ENCODE results near the gene NAV2.

NAV2 gene

DNA sequence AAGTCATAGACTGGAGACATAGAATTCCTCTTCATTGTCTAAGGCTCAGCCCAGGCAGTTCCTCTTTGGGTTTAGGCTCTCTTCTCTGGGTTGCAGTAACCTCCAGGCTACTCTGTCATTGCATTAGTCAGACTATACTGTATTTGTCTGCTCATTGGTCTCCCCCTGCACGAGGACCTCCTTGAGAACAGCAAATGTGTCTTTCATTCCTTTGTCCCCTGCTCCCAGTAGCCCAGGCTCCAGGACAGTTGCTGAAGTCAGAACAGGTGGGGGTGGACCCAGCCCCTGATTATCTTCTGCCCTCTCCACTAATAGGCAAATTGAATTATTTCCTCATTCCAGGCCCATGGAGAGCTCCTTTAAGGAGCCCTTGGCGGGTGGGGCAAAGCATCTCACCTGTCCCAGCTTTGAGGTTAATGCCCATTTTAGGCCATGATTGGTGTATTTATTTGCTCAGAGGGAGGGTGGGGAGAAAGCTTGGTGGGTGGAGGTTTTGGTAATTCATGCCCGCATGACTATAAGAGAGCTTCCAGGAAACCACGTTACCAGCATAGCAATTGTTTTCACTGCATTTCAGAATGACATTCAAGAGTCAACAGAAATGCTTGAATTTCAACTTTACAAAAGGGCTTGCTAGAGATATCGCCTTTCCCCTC lies 40.9 kb downstream of the NAV2 start:
- no peak for DNase-seq

DNA sequence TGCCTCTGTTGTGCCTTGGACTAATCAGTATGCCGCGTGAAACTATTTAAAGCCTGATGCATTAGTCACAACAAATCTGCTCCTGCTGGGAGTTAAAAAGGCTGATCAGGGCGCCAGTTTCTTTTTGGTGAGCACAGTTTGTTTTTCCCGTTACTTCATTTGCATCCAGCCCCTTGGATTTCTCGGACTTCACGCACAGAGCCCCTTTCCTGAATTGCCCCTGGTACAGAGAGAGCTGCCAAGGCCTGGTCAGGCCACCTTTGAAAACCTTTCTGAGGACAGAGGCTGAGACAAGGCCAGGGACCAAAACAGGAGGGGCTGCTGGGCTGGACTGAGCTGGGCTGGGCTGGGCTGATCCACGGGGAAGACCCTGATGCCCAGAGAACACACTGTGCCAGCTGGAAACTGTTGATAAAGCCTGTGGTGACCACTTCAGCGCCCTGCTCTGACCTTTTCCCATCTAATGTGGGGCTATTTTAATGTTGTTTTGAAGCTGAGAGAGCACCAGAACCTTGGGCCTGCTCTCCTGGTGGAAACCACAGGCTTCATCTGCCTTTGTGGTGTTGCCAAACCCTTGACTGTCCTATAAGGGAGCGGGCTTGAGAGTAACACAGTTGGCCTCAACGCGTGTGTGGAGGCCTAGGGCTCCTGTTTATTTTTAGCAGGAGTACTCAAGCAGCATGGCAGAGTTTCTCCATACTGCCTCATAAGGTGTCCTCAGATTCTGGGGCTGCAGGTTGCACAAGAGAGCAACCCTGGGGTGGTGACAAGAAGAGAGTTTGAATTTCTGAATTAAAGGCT lies 44.2 kb downstream of the NAV2 start:
- DNase-seq = no peak

DNA sequence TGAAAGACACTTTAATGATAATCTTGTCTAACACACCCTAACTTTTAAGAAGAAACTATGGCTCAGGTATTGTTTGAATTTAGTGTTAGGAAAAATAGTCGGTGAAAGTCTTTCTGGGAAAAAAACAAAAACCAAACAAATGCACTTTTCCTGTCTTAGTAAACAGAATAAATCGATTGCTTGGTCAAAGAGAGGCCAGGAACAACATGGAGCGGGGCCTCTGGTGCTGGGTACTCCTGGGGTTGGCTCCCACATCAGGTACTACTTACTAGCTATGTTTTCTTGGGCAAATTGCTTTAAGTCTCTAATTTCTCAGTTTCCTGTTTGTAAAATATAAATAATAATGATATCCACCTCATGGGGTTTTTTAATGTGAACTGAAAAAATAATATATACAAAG lies 46.8 kb downstream of the NAV2 start:
- DNase-seq = no peak

DNA sequence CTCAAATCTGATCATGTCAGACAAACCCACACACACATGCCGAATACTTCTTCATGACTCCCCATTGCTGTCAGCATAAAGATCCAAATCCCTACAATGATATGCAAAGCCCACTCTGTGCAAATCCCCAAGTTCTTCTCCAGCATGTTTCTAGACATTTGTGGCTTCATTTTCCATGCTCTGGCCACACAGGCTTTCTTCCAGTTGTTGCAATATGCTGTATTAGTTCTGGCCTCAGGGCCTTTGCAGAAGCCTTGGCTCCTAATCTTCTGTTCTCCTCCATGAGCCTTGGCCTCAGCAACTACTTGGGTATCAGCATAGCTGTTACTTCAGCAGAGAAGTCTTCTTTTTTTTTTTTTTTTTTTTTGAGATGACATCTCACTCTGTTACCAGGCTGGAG lies 49.6 kb downstream of the NAV2 start:
- DNase-seq = no peak

DNA sequence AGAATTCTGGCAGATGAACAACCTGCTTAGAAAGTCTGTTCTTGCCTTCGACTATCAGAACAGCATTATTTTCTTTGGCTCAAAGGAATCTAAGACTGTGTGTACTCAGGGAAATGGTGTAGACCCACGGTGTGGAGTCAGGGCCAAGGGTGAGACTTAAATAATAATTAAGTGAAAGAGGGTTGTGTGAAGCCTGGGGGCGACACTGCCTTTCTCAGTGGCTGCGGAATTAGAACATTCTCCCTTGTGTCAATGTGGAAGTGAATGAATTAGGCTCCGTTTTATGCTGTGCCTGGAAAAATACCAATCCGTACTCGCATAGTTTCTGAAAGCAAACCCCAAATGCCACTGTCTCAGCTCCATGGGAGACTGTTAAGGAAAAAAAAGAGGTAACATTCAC lies 50.7 kb downstream of the NAV2 start:
- DNase-seq = no peak

DNA sequence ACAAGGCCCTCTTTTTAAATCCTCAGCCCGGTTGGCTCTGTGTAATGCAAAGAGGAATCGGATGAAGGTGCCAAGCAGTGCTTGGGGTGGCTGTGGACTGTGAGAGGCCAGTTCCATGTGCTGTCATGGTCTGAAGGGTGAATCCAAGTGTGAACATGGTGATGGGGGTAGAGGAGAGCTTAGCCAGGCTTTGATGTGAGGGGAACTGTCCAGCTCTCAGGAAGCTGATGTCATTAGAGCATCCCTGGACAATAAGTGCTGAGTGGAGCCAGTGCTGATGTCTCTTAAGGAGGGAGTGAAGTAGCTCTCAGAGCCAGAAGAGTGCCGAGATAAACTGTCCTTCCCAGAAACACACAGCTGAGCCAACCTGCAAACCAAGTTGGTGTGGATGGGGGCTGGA lies 53.6 kb downstream of the NAV2 start:
- no peak for DNase-seq

DNA sequence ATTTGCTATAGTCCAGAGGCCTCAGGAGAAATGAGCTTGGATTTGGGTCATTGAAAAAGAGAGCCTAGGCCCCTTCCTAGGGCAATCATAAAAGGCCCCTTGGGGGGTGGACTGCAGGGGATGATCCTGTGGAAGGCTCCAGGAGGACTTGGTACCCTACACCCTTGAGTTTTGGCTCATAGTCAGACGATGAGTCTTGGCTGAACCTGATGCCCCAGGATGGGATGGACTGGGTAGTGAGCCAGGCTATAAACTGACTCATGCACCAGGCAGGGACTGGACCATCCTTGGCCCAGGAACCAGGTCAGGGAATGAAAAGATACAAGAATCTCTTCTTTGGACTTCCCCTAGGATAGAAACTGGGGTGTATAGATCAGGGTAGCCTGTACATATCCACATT lies 54.2 kb downstream of the NAV2 start:
- DNase-seq = no peak

DNA sequence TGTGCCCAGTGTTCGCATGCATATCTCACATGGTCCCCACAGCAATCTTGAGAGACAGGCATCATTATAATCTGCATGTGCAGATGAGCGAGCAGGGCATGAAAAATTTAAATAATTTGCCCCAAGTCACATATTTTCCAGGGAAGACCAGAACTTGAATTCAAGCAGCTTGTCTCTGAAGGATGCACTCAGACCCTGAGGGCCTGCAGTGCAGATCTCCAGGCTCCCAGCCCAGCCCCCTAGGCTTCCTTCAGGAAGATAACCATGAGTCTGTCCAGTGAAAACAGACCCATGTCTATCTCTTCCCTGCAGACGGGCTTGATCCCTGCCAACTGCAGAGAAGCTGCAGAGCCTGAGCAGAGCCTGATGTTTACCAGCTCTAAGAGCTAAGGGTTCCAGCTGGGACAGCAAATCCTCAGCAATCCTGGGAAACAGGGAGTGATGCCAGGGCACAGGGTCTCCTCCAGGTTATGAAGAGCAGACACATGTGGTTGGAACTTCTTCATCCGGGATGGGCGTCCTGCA lies 55.1 kb downstream of the NAV2 start:
- no peak for DNase-seq

DNA sequence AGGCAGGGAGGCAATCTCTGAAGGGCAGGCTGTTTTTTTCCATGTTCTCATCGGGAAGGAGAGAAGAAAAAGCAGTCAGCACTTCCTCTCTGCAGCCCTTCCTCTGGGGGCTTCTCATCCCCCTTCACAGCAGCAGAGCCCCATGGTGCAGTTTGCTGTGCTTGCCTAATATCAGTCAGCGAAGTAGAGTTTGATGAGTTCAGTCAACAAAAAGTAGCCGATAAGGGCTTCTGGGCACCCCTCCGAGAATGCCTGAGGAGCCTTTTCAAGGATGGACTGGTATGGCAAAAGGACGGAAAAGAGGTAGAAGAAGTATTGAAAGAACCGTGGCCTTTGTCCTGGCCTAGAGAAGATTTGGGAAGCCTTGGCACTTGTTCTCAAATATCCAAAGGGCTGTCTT lies 55.6 kb downstream of the NAV2 start:
- no peak for DNase-seq

DNA sequence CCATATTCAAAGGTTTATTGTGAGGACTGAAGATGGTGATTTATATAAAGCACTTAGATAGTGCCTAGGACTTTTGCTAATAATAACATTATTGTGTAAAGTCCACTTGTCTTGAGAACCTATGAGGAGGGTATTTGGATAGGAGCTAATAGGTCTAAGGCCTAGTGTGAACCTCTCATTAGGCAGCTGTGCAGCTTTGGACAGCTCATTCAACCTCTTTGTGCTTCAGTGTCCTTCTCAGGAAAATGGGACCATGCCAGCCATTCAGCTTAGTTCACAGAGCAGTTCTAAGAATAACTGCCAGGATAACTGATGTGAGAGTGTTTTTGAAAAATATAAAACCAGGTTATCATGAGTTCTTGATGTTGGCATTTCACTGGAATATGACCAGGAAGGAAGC lies 56.2 kb downstream of the NAV2 start:
- no peak for DNase-seq

DNA sequence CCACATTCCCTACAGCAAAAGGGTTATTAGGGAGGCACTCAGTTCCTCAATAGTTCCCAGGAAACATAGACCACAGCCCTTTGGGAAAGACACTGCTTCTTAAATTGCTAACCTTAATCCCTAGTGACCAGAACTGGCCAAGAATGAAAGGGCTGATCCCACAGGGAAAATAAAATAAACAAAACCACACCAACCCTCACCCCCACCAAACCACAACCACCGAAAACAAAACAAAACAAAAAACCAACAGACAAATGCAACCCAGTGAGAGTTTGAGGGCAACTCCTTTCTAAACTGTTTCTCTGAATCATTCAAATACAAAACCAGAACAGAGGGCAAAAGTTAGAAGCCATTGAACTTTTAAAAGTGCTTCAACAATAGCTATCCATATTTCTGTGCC lies 57.2 kb downstream of the NAV2 start:
- DNase-seq = no peak

DNA sequence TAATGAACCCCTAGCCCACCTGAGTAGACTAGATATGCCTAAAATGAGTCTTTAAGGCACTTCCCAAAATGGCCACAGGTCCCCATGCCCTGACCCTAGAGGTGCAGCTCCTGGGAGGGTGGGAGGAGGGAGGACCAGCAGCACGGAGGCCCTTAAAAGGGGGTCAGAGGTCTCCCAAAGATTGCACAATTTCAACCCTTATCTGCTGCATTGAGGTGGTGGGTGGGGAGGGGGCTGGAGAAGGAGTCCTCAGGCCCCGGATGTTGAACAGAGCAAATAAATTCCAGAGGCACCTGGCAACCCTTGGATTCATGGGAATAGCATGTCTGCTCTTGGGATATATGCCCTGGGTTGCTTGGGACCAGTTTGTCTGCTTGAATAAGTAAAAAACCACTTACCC lies 57.6 kb downstream of the NAV2 start:
- DNase-seq = no peak

DNA sequence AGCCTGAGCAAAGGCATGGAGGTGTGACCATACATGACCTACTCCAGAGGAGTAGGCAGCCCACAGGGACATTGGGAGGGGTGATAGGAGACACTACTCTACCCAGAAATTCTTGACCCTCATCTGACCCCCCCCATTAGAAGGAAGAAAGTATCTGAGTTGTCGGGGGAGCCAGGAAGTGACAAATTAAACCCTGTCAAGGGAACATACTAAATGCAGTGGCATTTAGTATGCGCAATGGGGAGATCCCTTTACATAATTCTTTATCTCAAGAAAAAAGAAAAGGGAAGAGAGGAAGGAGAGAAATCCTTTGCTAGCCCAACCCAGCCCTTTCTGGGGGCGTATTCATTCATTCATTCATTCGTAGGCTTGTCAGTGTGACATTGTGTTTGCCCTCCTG lies 58.8 kb downstream of the NAV2 start:
- no peak for DNase-seq

DNA sequence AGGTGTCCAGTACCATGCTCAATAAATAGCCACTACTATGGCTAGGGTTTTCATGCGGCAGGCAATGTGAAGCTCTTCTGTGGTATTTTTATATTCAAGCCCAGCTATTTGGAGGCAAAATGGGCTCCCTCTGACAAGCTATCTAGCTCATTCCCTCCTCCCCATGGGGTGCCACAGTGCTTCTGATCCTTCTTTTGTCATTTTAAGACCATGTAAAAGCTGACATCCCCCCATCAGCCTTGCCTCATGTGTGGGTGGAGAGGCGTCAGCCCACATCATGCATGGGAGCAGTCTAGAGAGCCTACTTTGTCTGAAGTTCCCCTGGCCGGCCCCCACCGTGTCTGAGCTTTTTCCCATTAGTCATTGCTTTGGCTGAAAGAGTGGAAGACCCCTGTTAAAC lies 59.8 kb downstream of the NAV2 start:
- DNase-seq = no peak

DNA sequence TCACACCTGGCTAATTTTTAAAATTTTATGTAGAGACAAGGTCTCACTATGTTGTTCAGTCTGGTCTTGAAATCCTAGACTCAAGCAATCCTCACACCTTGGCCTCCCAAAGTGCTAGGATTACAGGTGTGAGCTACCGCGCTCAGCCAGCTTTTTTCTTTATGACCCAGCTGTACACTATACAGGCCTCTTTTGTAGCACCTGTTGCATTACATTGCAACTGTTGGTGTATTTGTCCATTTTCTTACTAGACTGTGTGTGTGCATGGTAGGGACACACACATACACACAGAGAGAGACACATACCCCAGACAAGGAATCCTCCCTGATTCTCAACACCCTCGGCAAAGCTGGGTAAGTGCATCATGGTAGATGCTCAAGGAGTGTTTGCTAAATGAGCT lies 61.7 kb downstream of the NAV2 start:
- DNase-seq = no peak

DNA sequence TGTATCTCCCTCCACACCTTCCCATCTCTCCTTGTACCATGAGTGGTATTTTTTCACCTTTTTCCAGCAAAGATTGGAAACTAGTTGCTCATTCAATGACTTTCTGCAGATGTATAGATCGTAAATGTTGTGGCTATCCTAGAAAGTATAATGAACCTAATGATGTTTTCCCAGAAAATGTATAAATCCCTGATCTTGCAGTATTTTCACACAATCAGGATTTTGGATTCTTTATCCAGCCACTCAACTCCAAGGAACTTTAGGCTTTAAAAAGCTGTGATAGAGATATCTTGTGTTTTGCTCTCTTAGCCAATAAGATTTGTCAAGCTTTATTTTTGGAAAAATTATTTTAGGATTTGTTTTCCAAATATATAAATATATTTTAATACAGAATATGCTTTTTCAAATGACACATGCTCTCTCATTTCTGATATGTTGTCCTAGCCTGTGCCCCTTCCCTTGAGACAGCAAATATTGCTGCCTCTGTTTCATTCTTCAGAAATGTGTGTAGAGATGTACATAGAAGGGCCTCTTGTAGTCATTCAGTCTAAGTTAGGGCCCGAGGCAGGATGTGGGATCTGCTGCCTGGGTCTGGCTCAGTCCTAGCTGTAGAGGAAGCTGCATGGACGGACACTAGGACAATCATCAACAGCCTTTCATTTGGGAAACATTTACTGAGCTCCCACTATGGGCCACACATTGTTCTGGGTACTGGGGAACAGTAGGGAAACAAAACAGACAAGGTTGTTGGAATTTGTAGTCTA lies 62.4 kb downstream of the NAV2 start:
- DNase-seq = no peak

DNA sequence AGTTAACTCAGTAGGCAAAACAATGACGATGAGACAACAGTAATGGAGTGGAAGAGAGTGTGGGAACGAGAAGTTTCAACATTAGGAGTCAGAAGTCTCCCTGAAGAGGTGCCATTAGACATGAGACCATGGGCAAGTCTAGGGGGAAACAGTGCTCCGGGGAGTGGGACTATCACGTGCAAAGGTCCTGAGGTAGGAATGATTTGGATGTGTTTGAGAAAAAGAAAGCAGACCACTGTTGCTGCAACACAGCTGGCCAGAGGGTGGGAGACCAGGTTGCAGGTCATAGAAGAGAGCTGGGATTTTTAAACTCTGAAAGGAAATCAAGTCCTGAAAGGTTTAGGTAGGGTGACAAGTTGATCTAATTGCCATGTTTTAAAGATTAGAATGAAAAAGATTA lies 63.0 kb downstream of the NAV2 start:
- DNase-seq = no peak

DNA sequence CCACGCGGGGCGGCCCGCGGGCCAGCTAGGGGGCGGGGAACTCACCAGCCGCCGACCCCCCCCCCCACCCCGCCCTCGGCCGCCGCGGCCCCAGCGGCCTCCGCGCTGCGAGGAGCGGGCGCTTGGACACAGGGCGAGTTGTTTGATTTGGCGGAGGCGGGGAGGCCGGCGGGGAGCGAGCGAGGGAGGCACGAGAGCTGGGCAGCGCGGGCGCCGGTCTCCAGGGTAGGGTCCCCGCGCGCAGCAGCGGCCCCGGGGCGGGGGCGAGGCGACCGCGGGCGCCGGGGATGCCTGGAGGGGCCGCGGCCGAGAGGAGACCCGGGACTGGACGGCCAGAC lies 64.4 kb downstream of the NAV2 start:
- no peak for DNase-seq

DNA sequence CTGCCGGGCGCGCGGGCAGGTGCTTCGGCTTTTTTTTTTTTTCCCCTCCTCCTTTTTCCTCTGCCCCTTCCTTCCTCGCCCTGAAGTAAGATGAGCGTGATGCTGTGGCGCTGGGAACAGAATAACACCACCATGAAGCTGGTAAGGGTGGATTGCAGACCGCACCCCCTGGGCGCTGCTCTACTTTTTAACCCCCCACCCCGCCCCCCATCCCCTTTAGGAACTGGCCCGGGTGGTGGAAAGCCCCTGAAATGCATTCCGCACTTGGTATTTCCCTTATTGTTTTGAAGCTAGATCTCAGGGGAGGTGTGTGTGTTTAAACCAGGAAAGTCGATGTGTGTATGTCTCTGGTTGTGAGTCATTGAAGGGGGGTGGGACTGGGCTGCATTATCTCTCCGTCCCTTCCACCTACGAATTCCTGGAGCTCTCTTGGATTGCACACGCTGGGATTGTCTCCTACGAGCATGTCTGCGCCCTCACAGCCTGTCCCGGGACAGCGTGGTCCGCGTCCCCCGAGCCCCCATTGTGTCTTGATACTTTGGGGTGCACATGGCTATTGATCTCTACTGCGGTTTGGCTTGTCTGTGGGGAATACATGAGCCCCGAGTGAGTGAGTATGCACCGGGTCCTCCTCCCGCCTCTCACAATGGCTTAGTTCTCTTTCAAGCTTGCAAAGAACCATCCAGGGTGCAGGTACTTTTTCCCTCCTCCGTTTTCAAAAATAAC lies 64.9 kb downstream of the NAV2 start:
- no peak for DNase-seq

DNA sequence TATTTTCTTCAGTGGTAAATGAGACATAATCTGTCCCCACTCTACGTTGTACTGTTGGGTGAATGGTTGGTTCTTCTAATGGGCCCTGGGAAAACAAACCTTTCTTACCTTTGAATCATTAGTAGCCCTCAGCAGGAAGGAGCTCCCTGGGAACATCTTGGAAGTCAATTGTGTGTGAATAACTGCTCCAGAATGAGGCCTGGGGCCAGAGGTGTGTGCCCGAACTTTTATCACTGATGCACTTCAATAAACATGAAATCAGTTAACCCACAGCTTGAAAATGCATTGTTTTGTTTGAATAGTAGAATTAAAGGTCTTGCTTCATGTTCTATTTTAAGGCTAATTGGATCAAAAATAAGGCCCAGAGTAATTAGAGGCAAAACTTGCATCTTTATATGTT lies 67.1 kb downstream of the NAV2 start:
- no peak for DNase-seq

DNA sequence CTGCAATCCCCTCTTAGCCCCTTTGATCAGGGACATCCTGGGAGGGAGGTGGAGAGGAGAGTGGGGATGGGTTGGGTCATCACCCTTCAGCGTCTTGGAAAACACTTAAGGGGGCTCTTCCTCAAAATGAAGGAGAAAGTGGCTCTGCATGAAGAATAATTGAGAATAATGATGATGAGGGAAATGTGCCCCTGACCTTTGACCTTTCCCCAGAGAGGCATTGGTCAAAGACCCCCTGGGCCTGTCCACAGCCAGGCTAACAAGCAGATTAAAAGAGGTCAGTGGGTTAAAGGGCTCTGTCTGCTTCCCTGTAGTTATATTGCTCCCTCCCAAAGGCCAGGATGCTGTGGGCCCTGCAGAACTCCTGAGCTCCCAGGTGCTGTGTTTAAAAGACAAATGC lies 68.7 kb downstream of the NAV2 start:
- DNase-seq = no peak

DNA sequence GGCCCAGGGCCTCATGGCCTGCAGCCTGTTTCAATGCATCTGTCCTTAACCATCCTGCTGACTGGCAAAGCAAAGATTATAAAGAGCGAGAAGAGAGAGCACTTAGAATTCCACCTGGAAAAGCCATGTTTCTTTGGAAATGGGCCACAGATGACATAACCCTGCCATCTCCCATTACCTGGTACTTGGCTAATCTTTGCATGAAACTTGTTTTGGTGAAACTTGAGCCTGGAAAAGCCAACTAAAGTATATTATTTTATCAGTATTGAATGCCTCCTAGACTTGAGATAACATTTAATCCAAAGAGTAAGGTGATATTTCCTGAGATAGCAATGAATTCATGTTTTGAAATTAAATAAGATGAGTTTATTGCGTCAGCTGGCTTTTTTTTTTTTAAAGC lies 72.6 kb downstream of the NAV2 start:
- DNase-seq = no peak

DNA sequence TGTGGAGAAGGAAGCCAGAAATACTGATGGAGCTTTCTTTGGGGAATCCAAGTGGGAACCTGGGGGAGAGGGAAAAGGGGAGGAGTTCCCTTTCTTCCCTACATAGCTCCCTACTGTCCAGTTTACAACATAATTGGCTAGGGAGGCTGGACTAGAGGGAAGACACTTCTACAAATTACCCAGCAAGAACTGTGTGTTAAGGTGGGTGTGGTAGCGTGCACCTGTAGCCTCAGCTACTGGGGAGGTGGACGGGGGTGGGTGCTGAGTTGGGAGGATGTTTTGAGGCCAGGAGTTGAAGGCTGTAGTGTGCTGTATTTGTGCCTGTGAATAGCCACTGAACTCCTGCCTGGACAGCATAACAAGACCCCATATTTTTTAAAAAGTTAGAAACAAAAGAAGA lies 74.0 kb downstream of the NAV2 start:
- no peak for DNase-seq

All from stimulated activated CD4-positive, alpha-beta T cell treated with anti-CD3 and anti-CD28 coated beads, Interleukin-12 subunit alpha, Interleukin-12 subunit beta, amount 100 ng/mL, for 4 hours (primary cell).